ENCODE measurements around the gene TIAM1.

DNA sequence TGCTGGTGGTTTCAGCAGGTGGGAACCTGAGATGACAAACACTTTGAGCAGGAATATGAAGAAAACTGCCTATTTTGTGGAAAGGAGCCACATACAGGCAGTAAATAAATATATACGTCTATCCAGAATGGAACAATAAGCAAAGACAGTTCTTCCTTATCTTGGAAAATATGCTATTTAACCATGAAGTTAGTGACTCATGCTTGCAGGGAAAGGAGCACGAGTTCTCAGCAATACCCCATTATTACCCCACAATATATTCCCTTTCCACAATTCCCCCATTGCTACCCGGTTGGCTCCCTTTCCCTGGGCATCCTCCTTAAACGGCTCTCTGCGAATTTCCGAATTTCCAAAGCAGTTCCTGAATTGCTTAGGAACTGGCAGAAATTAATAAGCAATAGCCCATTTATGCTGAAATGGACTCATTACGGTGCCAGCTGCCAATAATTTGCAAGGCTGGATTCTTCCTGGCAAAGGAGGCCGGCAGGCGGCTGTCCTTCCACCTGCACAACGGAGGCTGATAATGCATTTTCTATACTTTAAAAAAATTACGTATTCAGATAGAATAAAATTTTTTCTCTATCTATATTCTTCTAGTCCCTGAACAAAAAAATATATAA lies 65.4 kb downstream of the TIAM1 start:
- TF ChIP-seq, protein P1, sequence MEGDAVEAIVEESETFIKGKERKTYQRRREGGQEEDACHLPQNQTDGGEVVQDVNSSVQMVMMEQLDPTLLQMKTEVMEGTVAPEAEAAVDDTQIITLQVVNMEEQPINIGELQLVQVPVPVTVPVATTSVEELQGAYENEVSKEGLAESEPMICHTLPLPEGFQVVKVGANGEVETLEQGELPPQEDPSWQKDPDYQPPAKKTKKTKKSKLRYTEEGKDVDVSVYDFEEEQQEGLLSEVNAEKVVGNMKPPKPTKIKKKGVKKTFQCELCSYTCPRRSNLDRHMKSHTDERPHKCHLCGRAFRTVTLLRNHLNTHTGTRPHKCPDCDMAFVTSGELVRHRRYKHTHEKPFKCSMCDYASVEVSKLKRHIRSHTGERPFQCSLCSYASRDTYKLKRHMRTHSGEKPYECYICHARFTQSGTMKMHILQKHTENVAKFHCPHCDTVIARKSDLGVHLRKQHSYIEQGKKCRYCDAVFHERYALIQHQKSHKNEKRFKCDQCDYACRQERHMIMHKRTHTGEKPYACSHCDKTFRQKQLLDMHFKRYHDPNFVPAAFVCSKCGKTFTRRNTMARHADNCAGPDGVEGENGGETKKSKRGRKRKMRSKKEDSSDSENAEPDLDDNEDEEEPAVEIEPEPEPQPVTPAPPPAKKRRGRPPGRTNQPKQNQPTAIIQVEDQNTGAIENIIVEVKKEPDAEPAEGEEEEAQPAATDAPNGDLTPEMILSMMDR (conservative IDR thresholded peaks at IDR 0.05): no peak
- TF ChIP-seq EZH2 (IDR thresholded peaks at IDR 0.05; ENCODE audit: low read depth): no peak

All from PC-9 (cell line).